Liver (tissue), 9 donors: Measurements from ENCODE around the gene ANK3. TPM values are rescaled to one million over a fixed set of nuclear protein-coding genes. Genes with fewer than 3 reads are reported as not detected.

Experiments
- DNase-seq: peaks from one replicate; pipeline ENCODE4 v3.0.0-alpha.2; 2017; ENCODE audit warnings: low spot score
- H3K27ac ChIP-seq, 2 donors: one replicate each; pipeline ENCODE4 v1.7.0; 2013; ENCODE audit warnings: inconsistent platforms in 2 of 2, low read length in 2 of 2, control low read depth in 1 of 2, low read depth in 1 of 2, mild to moderate bottlenecking in 1 of 2
- H3K27me3 ChIP-seq, 4 donors: one replicate each; pipeline versions ENCODE4 v1.6.1 to v1.7.0; 2013; ENCODE audit warnings: low read length in 3 of 4, inconsistent platforms in 1 of 4, mild to moderate bottlenecking in 1 of 4, moderate library complexity in 1 of 4; ENCODE audit not compliant: control insufficient read depth in 4 of 4, insufficient read depth in 4 of 4
- H3K36me3 ChIP-seq, 4 donors: one replicate each; pipeline versions ENCODE4 v1.6.1 to v1.7.0; 2013; ENCODE audit warnings: low read length in 3 of 4, mild to moderate bottlenecking in 3 of 4, low read depth in 1 of 4, moderate library complexity in 1 of 4; ENCODE audit not compliant: control insufficient read depth in 4 of 4, insufficient read depth in 3 of 4
- H3K4me1 ChIP-seq, 4 donors: one replicate each; pipeline versions ENCODE4 v1.6.1 to v1.7.0; 2013; ENCODE audit warnings: low read length in 3 of 4, mild to moderate bottlenecking in 3 of 4, moderate library complexity in 1 of 4; ENCODE audit not compliant: control insufficient read depth in 4 of 4, insufficient read depth in 4 of 4
- H3K4me3 ChIP-seq, 3 donors: one replicate each; pipeline versions ENCODE4 v1.6.1 to v1.7.0; 2013; ENCODE audit warnings: low read length in 3 of 3, control low read depth in 1 of 3, low read depth in 1 of 3, mild to moderate bottlenecking in 1 of 3
- H3K9ac ChIP-seq, 2 donors: one replicate each; pipeline ENCODE4 v1.7.0; 2013; ENCODE audit warnings: low read length in 2 of 2, mild to moderate bottlenecking in 2 of 2, moderate library complexity in 2 of 2, control low read depth in 1 of 2, low read depth in 1 of 2
- H3K9me3 ChIP-seq, 4 donors: one replicate each; pipeline versions ENCODE4 v1.6.1 to v1.7.0; 2013; ENCODE audit warnings: low read length in 3 of 4; ENCODE audit not compliant: control insufficient read depth in 4 of 4
- ATF3 ChIP-seq: IDR thresholded peaks from 2 replicates; pipeline ENCODE4 v1.6.1; 2016; ENCODE audit warnings: antibody characterized with exemption
- CTCF ChIP-seq: fragments of 150-350 bp; IDR thresholded peaks from 2 replicates; pipeline ENCODE4 v1.5.1; 2017; ENCODE audit warnings: improper control_type of control experiment, low read depth, low read length; ENCODE audit not compliant: missing input control
- EGR1 ChIP-seq, 2 donors: IDR thresholded peaks; 2 replicates each; pipeline ENCODE4 v1.6.1; 2016 to 2018; ENCODE audit warnings: antibody characterized with exemption in 2 of 2, low read depth in 2 of 2
- FOXA1 ChIP-seq: IDR thresholded peaks from 2 replicates; pipeline ENCODE4 v1.6.1; 2016; ENCODE audit warnings: antibody characterized with exemption
- FOXA2 ChIP-seq: IDR thresholded peaks from 2 replicates; pipeline ENCODE4 v1.6.1; 2016; ENCODE audit warnings: antibody characterized with exemption
- GABPA ChIP-seq, 2 donors: IDR thresholded peaks in 1 of 2; conservative IDR thresholded peaks in 1 of 2; 2 replicates each; pipeline ENCODE4 v1.6.1; 2016; ENCODE audit warnings: antibody characterized with exemption in 2 of 2, mild to moderate bottlenecking in 1 of 2, moderate library complexity in 1 of 2
- HNF4A ChIP-seq, 2 donors: conservative IDR thresholded peaks; 2 replicates each; pipeline ENCODE4 v1.6.1; 2016; ENCODE audit warnings: antibody characterized with exemption in 2 of 2, mild to moderate bottlenecking in 2 of 2
- HNF4G ChIP-seq: IDR thresholded peaks from 2 replicates; pipeline ENCODE4 v1.6.1; 2016; ENCODE audit warnings: antibody characterized with exemption
- JUND ChIP-seq, 2 donors: IDR thresholded peaks; 2 replicates each; pipeline ENCODE4 v1.6.1; 2016; ENCODE audit warnings: antibody characterized with exemption in 2 of 2
- MAX ChIP-seq: IDR thresholded peaks from 2 replicates; pipeline ENCODE4 v1.6.1; 2016; ENCODE audit warnings: antibody characterized with exemption
- NR2F2 ChIP-seq: IDR thresholded peaks from 2 replicates; pipeline ENCODE4 v1.6.1; 2016; ENCODE audit warnings: antibody characterized with exemption
- RAD21 ChIP-seq, 2 donors: IDR thresholded peaks; 2 replicates each; pipeline ENCODE4 v1.6.1; 2016; ENCODE audit warnings: antibody characterized with exemption in 2 of 2, mild to moderate bottlenecking in 2 of 2
- REST ChIP-seq: IDR thresholded peaks from 2 replicates; pipeline ENCODE4 v1.6.1; 2016; ENCODE audit warnings: antibody characterized with exemption, mild to moderate bottlenecking
- RXRA ChIP-seq, 2 donors: IDR thresholded peaks; 2 replicates each; pipeline ENCODE4 v1.6.1; 2017 to 2018; ENCODE audit warnings: antibody characterized with exemption in 2 of 2, mild to moderate bottlenecking in 1 of 2
- SP1 ChIP-seq: IDR thresholded peaks from 2 replicates; pipeline ENCODE4 v1.6.1; 2018; ENCODE audit warnings: antibody characterized with exemption, mild to moderate bottlenecking
- TAF1 ChIP-seq: conservative IDR thresholded peaks from 2 replicates; pipeline ENCODE4 v1.6.1; 2016; ENCODE audit warnings: antibody characterized with exemption, mild to moderate bottlenecking
- YY1 ChIP-seq: IDR thresholded peaks from 2 replicates; pipeline ENCODE4 v1.6.1; 2016; ENCODE audit warnings: antibody characterized with exemption, mild to moderate bottlenecking
- ZBTB33 ChIP-seq: IDR thresholded peaks from 2 replicates; pipeline ENCODE4 v1.6.1; 2016; ENCODE audit warnings: antibody characterized with exemption
- WGBS: extraction: QIAGEN DNeasy Blood & Tissue Kit; methylation state at CpG from one replicate; pipeline ENCODE4 v1.1.7; 2013; 5-methylcytosine and 5-hydroxymethylcytosine counted together
- polyA plus RNA-seq, 2 donors: library from polyadenylated mRNA; stranded (reverse) in 1 of 2; unstranded in 1 of 2; fragments of 200-250 nt in 1 of 2; fragments of >200 nt in 1 of 2; fragmentation: Nextera tagmentation in 1 of 2; extraction: Ambion mirVana in 1 of 2; gene quantifications; one replicate each; pipeline versions ENCODE4 v1.2.1 to v1.2.3, GENCODE V29; 2013 to 2015
- total RNA-seq, 2 donors: library from RNA; depleted of rRNA; stranded (reverse); fragments of >200 nt; gene quantifications; one replicate each; pipeline ENCODE4 v1.2.3, GENCODE V29; 2014
- donor health status: healthy.
- donor health status: healthy.
- donor health status: healthy.
- donor health status: healthy.
- donor health status: healthy.

The ANK3 gene
- total and polyA plus RNA-seq, 4 donors = 5.7 to 30.0 (median 9.7) TPM

- Histone ChIP-seq H3K4me1 (peaks cover 0 to 4% (median 0%) of the 10 kb centered on the region in 4 donors), H3K4me3 (peak overlapping the region in 1 of 3 donors; percentile 20), H3K27me3 (no peaks in the 10 kb centered on the region), H3K9ac (no peak overlapping the region), H3K9me3 (no peaks in the 10 kb centered on the region), H3K36me3 (no peaks in the 10 kb centered on the region), H3K27ac (no peak overlapping the region)
- DNase-seq = no peak
- no peak for TF ChIP-seq RAD21 (IDR thresholded peaks at IDR 0.05)
- TF ChIP-seq HNF4G = no peak
- no peak for TF ChIP-seq YY1
- no peak for TF ChIP-seq FOXA1
- TF ChIP-seq HNF4A (conservative IDR thresholded peaks at IDR 0.05) = no peak
- TF ChIP-seq NR2F2 = no peak
- TF ChIP-seq FOXA2 = no peak
- TF ChIP-seq CTCF = no peak
- TF ChIP-seq ZBTB33 = no peak
- TF ChIP-seq GABPA (IDR thresholded peaks at IDR 0.05 in 1 of 2, conservative IDR thresholded peaks at IDR 0.05 in 1 of 2) = no peak
- TF ChIP-seq JUND (IDR thresholded peaks at IDR 0.05) = no peak
- TF ChIP-seq RXRA (IDR thresholded peaks at IDR 0.05) = no peak
- TF ChIP-seq EGR1 (IDR thresholded peaks at IDR 0.05; ENCODE audit: low read depth in 2 of 2) = no peak
- TF ChIP-seq SP1 = no peak
- TF ChIP-seq MAX = no peak
- TF ChIP-seq ATF3 = no peak
- no peak for TF ChIP-seq REST
- TF ChIP-seq TAF1 = no peak
- WGBS = 70% methylated on average over 7 of the region's 7 CpGs
Measured at GRCh38 chr10:60388709-60389301, 870 bp downstream of the ANK3 start.
